Neural progenitor cell (in vitro differentiated cells): Measurements from ENCODE around the gene EVL.

Experiments used
- CTCF ChIP-seq: fragments of 200-600 bp; sonication (generic); IDR thresholded peaks from 2 replicates; pipeline ENCODE4 v1.5.1; 2017; ENCODE audit warnings: antibody characterized with exemption, mild to moderate bottlenecking
- EZH2 ChIP-seq: fragments of 200-600 bp; sonication (generic); IDR thresholded peaks from 2 replicates; pipeline ENCODE4 v1.6.1; 2017; ENCODE audit warnings: antibody characterized with exemption, mild to moderate bottlenecking, moderate library complexity
- EZH2phosphoT487 ChIP-seq: fragments of 200-600 bp; sonication (generic); IDR thresholded peaks from 2 replicates; pipeline ENCODE4 v1.6.1; 2017; ENCODE audit warnings: antibody characterized with exemption

- TF ChIP-seq CTCF (no peak), EZH2 (no peak), EZH2phosphoT487 (no peak)
Observed at GRCh38 chr14:100138082-100138787, 73.0 kb downstream of the EVL start.
